T-helper 2 cell treated with Interferon-gamma antibody and Interleukin-4, amounts not matched to agents 100 ng/mL and 5 ng/mL, for 36 hours (primary cell): ENCODE data around the gene DEDD2. TPM values are rescaled to one million over a fixed set of nuclear protein-coding genes. Genes with fewer than 3 reads are reported as not detected.

Source experiments
- intact Hi-C: fragments of 100-400 bp; cut with micrococcal nuclease; formaldehyde crosslinking; loops from one replicate; pipeline ENCODE4 v1.15.1; 2023
- total RNA-seq: library from RNA; stranded (reverse); gene quantifications from 2 replicates; pipeline ENCODE4 v1.2.3, GENCODE V29; 2022

DEDD2 gene
- total RNA-seq, 1 donor from 2014 or later = 40.3 TPM

DNA sequence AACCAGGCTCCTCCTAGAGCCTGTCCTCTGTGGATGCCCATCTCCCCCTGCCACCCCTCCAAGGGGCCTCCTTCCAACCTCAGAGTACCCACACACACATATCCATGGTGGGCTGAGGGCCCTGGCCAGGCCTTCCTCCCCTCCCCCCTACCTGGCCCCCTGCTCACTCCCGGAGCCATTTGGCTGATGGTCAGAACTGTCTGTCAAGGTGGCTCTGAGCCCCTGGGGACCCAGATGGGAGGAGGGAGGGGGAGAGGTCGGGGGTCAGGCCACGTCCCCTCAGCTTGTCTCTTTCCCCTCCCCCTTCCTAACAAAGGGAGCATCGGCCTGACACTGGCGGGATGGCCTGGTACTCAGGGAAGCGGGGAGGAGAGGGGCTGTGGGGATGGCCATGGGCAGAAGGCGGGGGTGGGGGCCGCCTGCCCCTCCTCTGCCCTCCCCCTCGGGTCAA is 66.5 kb downstream of the DEDD2 start:
- intact Hi-C loops = no loop called here

DNA sequence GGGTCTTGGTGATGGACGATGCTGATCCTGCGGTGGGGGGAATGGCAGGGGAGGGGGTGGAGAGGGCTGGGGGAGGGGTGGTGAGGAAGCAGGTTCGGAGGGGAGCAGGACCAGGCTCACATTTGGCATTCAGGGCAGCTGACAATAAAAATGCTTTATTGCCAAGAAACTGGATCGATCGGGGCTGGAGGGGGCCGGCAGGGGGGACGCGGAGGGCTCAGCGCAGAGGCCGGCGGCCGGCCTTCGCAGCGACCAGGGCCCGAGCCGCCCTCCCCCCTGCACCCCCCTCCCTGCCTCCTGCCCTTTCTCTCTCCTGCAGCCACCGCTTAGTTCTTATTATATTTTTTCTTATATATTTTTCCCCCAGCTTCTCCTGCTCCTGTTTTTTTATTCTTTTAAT is 67.1 kb downstream of the DEDD2 start:
- intact Hi-C loops = no loop called here

DNA sequence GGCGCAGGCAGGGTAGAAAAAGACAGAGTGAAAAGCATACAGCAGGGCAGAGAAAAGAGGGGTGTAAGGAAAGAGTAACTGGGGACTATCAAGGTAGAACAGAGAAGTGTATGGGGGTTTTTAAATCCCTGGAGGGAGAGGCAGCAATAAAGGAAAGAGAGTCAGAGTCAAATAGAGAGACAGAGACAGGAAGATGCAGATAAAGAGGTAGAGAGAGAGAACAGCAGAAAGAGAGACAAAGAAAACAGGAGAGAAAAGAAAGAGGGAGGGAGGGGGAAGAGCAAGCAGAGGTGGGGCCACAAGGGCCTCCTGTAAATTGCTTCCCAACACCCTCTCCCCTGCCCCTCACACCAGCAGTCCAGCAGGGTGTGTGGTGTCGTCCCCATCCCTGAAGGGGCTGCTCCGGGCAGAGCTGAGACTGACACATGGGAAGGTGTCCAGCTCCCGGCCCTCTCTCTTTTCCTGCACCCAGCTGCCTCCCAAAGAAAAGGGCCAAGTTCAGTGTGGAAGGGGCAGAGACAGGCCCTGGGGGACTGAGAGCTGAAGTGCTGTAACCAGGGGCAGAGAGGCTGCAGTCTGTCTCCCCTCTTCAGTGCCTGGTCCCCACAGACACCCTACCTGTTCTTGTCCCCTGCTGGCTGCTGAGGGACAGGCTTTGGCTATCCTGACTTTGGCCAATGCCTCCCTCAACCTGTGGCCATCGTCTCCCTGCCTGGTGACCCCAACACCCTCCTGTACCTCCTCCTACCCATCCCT is 67.9 kb downstream of the DEDD2 start:
- intact Hi-C loops = no loop called here

Other genes starting within 250 kb of the DEDD2 start
- 2.3 and 2.5 TPM in 2 replicates for gene ATP1A3, start 223.4 kb downstream of the DEDD2 start, total RNA-seq
- gene GRIK5, start 147.5 kb downstream of the DEDD2 start, total RNA-seq = 2.0 and 2.9 TPM in 2 replicates
- gene ZNF574, start 141.5 kb downstream of the DEDD2 start, total RNA-seq = 14.2 and 14.6 TPM in 2 replicates
- gene POU2F2, start 85.2 kb downstream of the DEDD2 start, total RNA-seq = 25.6 and 28.1 TPM in 2 replicates
- 18.4 and 20.0 TPM in 2 replicates for gene ZNF526, start 2.6 kb upstream of the DEDD2 start, total RNA-seq
- 49.1 and 49.4 TPM in 2 replicates for gene GSK3A, start 24.9 kb upstream of the DEDD2 start, total RNA-seq
- gene ERF, start 37.5 kb upstream of the DEDD2 start, total RNA-seq = 36.2 and 41.4 TPM in 2 replicates
- 70.0 and 71.8 TPM in 2 replicates for gene CIC, start 51.6 kb upstream of the DEDD2 start, total RNA-seq
- gene PRR19, start 84.5 kb upstream of the DEDD2 start, total RNA-seq = 0.64 TPM in 2 replicates
- gene PAFAH1B3, start 84.9 kb upstream of the DEDD2 start, total RNA-seq = 40.5 and 45.8 TPM in 2 replicates
- 0.77 TPM in 1 of 2 replicates, not detected in the other for gene TMEM145, start 95.6 kb upstream of the DEDD2 start, total RNA-seq
- 4.2 and 5.0 TPM in 2 replicates for gene MEGF8, start 108.0 kb upstream of the DEDD2 start, total RNA-seq
- 0.34 TPM in 1 of 2 replicates, not detected in the other for gene CNFN, start 172.6 kb upstream of the DEDD2 start, total RNA-seq
- gene LIPE, start 209.7 kb upstream of the DEDD2 start, total RNA-seq = 29.1 and 30.5 TPM in 2 replicates
- gene CXCL17, start 225.3 kb upstream of the DEDD2 start, total RNA-seq = not detected in 2 replicates